ENCODE data around the gene UTRN. TPM values are rescaled to one million over a fixed set of nuclear protein-coding genes. Genes with fewer than 3 reads are reported as not detected.

Gene UTRN
- total RNA-seq, 1 donor from 2014 or later, result 153 TPM

DNA sequence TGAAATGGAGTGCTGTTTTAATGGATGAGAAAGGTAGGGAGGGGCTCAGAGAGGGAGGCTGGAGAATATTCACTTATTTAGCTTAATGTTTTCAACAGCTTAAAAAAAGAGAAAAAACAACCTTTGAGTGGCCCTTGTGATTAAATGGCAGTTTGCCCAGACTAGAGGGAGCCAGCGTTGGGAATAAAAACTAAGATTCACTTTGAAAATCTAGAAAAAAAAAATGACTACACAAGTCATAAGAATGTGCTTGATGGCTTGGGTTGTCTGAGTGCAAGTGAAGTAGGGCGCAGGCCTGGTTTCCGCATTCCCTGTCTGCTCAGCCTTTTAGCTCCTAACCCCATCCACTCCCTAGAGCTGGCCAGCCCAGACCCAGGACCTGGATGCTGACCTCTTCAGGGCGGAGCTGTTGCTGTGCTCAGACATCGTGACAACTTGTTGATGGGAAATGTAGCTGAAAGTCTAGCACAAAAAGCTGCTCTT, 28.9 kb downstream of the UTRN start:
- DNase-seq (ENCODE audit: low spot score), result no peak

DNA sequence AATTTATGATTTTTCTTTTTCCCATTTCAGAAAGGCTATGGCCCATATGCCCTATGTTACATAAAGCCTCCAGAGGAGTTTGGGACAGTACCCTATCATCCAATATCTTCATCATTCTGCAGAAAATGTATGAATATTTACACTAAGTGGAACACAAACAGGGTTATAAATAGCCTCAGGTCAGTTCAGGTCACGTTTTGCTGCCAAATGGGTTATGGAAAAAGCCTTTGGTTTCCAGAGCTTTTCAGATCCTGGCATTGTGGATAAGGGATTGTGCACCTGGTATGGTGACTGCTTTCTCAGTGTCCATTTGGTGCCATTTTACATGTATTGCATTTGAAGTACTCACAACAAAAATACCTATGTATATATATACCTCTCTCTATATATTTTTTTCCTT, 29.4 kb downstream of the UTRN start:
- DNase-seq (ENCODE audit: low spot score), result no peak

DNA sequence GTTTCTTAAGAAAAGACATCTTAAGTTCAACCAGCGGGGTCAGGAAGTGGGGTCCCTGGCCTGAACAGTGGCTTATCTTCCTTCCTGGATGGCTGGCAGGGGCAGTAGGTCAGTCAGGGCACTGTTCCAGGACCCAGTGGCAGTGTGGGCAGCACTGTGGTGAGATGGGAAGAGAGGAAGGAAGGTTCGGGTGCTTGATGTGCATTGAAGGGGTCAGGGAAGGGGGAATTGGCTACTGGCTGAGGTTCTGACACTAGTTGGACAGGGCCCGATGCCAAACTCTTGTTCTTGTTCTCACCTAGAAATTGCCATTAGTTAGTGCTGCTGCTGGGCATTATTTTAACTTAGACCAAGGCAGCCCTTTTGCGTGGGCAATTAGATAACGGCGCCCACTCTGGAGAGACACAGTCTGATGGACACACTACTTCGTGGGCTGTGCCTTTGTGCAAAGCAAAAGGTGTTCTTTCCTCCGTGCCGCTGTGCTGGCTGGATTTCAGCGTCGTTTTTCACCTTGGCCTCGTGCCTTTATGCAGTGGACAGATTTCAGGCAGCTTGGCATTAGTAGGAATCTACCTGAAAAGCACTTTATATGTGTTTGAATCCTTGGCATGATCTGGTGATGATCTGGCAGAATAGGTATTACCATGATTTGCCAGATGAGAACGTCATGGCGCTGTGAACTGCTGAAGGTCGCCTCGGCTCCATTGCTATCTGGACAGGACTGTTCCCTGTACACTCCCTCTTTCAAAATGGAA, 30.3 kb downstream of the UTRN start:
- no peak for DNase-seq (ENCODE audit: low spot score)

GRCh38 chr6:144315981-144316861, 31.1 kb downstream of the UTRN start:
- DNase-seq (ENCODE audit: low spot score), result no peak

- DNase-seq (ENCODE audit: low spot score), result no peak
Measured at GRCh38 chr6:144316862-144317195, 31.7 kb downstream of the UTRN start.

DNA sequence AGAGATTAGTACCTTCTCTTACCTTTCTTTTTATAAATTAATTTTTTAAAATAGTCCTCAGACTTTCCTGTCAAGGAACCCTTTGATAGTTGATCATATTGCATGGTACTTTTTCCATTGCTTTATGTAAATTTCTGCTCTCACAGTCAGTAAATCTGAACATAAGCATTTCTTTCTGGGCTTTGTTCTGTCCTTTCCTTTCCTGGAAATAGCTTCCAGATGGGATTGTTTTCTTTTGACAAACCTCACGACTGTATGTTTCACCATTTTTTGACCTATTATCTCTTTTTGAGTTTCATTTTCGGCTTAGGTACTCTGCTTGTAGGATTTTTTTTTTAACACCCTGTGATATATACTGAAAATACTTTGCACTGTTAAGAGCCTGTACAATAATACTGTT, 32.6 kb downstream of the UTRN start:
- no peak for DNase-seq (ENCODE audit: low spot score)

DNA sequence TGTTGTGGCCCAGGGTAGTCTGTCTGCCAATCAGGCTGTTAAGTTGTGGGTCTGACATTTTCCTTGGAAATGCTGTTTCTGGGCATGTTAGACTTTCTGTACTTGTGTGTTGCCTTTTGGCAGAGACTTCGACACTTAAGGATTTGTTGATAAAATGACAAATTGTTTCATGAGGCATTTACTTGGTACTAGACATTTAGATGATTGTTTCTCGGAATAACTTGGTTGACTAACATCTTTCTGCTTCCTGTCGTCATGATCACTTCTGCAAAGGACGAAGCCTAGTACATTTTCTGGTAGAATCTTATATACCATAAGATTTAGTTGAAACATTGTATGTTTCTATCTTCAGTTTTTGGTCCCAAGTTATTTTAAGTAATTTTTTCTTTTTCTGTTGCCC, 34.1 kb downstream of the UTRN start:
- no peak for DNase-seq (ENCODE audit: low spot score)

GRCh38 chr6:144320741-144321140, 35.6 kb downstream of the UTRN start:
- no peak for DNase-seq (ENCODE audit: low spot score)

DNA sequence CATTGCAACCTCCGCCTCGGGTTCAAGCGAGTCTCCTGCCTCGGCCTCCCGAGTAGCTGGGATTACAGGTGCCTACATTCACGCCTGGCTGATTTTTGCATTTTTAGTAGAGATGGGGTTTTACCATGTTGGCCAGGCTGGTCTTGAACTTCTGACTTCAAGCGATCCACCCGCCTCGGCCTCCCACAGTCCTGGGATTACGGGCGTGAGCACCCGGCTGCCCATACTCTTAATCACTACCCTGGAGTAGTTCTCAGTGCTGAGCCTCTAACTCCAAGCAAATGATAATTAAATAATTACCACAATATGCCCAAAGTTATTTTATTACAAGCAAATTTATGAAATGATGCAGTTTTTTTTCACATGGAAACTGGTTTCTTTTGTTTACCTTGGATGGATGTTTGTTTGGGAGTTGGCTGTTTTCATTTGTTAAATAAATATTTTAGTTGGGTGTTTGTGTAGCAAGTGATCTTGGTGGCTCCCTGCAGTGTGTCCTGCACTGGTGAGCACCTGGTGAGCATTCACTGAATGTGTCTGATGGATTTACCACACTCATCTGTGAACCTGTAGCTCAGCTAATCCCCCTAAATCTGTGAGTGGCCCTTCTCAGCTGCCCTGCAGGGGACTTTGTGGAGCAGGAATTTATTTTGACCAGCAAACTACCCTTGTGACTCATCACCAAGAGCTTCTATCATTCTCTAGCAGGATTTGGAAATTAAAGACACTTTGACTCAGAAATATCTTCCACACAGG, 36.9 kb downstream of the UTRN start:
- no peak for DNase-seq (ENCODE audit: low spot score)

DNA sequence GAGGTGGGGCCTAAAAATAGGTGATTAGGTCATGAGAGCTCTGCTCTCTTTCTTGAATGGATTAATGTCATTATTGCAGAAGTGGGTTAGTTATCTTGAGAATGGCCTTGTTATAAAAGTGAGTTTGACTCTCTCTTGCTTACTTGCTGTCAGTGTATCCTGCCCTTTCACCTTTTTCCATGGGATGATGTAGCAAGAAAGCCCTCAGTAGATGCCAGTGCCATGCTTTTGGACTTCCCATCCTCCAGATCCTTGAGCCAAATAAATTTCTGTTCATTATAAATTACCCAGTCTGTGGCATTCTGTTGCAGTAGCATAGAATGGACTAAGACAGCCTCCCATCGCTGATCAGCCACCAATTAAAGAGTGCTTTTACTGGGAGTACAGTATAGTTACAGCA, 40.1 kb downstream of the UTRN start:
- no peak for DNase-seq (ENCODE audit: low spot score)

DNA sequence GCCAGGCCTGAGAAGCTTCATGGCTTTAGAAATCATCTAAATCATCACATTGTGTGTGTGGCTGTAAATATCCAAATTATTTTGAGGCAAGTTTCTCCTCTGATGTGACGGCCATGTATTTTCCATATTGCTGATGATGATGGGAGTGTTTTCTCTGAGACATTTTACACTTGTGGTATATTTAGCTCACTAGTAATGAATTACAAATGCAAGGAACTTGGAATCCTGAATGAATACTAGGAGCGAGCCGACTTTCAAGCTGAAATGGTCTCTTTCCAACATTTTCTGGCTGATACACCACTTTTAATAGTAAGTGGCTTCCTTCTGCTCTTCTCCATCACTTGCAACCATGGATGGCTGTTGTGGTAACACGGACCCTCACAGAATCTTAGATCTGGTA, 41.3 kb downstream of the UTRN start:
- no peak for DNase-seq (ENCODE audit: low spot score)

DNA sequence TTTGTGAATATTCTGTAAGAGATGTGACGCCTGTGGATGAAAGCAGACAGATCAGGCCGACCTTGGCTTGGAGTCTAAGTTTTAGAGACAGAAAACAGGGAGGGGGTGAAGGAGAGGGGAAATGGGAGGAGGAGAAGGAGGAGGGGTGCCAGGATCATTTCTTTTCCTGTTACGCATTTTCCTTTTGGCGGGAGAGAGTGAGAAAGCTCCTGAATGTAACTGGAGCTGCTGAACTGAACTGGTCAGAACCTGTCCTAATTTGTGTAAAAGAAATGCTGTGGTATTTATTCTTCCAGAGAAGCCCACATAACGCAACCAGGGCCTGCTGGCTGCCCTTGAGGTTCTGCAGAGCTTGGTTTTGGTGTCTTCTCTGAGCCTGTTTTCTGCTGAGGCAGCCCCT, 41.9 kb downstream of the UTRN start:
- DNase-seq (ENCODE audit: low spot score), result no peak

DNA sequence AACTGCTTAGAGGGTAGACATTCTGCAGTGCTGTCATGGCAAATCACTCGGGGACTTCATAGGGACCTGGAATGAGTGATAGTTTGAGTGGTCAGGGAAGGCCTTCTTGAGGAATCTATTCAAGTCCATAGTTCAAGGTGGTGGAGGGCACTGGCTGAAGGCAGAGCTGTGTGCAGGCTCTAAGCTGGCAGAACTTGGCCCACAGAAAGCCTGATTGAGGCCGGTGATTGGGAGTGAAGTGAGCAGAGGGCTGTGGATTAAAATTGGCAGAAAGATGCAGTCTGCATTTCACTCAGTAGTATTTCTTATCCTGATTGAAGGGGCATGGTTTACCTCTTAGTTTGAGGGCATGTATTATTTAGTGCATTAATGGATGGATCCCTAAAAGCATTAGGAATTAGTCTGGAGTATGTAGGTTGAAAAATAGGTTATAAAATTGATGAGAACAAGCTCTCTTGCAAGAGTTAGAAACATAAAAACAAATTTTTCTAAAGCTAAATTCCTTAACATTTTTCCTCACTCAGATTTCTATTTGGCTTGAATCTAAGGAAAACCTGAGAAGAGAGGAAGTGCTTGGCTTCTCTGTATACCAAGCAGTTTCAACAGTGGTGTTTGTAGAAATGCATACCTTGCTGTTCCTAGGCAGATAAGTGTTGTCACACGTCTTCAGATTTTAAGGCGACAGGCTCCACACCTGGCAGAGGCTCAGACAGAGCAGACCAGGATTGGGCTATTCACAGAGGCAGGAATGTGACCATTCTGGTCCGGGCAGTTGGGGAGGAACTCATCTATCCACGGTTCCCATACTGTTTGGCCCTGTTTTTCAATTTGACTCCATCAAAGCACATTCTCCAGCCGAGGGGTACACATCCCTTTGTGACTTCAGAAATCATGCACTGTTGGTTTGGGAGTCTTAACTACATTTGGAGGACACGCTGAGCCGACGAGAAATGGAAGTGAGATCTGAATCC, 45.2 kb downstream of the UTRN start:
- DNase-seq (ENCODE audit: low spot score), result peak; percentile 73

DNA sequence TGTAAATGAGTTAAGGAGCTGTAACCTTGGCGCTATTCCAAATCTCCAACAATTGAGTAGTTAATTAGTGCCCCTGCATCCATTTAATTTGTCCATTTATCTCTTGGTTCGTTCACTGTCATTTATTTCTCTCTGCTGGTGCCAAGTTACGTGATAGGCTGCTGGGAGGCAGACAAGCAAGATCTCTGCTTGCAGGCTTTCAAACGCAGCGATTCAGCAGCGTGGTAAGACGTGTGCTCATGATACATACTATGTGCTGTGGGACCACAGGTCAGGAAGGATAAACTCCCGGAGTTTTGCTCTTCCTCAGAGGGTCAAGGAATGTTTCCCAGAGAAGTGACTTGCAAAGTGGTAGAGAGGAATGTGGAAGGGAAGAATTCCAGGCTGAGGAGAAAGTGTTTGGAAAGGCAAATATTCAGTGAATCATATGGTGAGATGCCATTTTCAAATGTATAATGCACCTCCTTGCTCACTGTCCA, 46.4 kb downstream of the UTRN start:
- DNase-seq (ENCODE audit: low spot score), result no peak

DNA sequence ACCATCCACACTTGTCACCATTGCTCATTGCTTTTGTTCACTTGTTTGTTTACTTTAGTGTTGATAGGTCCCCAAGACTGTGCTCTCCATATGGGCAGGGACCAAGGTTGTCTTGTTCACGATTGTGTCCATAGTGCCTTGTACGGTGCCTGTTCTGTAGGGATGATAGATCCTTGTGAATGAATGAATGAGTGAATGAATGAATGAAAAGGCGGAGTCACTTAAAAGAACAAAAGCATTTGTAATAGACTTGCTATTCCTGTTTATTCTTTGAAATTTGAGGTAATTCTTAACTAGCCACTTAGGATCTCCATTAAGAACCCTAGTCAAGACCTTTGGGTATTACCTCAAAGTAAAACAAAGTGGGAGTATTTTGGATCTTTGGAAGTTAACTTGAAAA, 47.0 kb downstream of the UTRN start:
- no peak for DNase-seq (ENCODE audit: low spot score)

GRCh38 chr6:144334150-144334708, 49.1 kb downstream of the UTRN start:
- DNase-seq (ENCODE audit: low spot score), result no peak
